ENCODE results near the gene GRAMD4.

The GRAMD4 gene, protein sequence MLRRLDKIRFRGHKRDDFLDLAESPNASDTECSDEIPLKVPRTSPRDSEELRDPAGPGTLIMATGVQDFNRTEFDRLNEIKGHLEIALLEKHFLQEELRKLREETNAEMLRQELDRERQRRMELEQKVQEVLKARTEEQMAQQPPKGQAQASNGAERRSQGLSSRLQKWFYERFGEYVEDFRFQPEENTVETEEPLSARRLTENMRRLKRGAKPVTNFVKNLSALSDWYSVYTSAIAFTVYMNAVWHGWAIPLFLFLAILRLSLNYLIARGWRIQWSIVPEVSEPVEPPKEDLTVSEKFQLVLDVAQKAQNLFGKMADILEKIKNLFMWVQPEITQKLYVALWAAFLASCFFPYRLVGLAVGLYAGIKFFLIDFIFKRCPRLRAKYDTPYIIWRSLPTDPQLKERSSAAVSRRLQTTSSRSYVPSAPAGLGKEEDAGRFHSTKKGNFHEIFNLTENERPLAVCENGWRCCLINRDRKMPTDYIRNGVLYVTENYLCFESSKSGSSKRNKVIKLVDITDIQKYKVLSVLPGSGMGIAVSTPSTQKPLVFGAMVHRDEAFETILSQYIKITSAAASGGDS

DNA sequence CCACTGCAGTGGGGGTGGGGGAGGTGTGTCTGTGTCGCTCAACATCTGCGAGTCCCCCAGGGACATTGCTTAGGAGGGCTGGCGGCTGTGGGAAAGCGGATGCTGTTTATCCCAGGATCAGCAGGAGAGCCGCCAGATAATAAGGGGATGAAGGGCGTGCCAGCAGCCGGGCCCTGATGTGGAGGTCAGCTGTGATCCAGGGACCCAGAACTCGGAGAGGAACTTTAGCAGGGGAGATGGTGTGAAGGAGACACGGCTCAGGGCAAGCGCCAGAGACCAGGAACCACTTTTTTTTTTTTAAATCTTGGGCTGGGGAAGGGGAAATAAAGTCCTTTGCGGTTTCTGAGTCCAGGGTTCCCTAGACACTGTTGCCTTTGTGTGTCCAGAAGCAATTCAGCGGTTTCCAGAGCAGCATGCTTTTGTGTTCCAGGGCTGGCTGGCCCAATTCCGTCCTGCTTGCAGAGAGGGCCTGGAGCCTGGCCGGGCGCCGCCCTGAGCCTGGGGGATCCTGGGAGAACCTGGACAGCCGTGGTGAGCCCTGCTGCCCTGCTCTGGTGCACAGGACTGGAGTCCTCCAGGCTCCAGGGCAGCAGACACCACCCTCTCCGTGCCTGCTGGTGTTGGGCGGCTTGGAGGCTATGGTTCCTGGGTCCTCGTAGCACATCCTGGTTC is at the start of gene GRAMD4:
Gene GRAMD4 (plus strand): TSS at position 557 of the 672 bp plus-strand sequence. CDS start 6,414 bp downstream, outside the sequence.
- peaks cover 8% of the 10 kb centered on the region for H3K4me1 Mint-ChIP-seq
- no peak within 1 kb of the TSS for H3K4me3 Mint-ChIP-seq
- no peak within 1 kb of the TSS for H3K27ac Mint-ChIP-seq
- H3K36me3 Mint-ChIP-seq (ENCODE audit: low read depth) = no peaks in the 10 kb centered on the region
- no peak for ATAC-seq
- no peaks in the 10 kb centered on the region for H3K9me3 Mint-ChIP-seq
- DNase-seq = no peak
- no peaks in the 10 kb centered on the region for H3K27me3 Mint-ChIP-seq

DNA sequence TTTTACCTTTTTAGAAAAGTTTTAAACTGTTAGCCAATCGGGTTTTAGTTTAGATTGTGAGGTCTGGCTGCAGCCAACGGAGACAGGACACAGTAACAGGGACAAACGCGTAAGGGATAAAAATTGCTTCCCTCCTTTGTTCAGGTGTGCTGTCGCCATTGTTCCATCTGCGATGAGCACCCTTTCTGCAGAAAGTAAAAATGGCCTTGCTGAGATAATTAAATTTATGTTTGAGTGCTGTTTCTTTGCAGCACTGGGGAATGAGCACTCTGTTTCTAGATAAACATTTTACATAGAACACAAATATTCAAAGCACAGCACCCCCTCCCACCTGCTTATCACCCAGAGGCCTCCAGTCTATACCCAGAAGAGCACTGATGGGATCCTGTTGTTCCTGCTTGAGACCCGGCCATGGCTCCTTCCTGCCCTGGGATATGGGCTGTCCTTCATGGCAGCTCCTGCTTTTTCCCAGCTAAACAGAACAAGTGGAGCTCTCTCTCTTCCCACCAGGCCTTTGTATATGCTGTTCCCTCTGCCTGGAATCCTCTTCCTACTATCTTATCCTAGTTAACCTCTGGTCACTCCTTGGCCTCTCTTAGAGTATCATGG is 48.4 kb upstream of the GRAMD4 start:
- Mint-ChIP-seq H3K4me3 (no peak overlapping the region), H3K36me3 (ENCODE audit: low read depth) (no peaks in the 10 kb centered on the region), H3K4me1 (peaks cover 12% of the 10 kb centered on the region), H3K9me3 (peaks cover 12% of the 10 kb centered on the region), H3K27ac (no peak overlapping the region), H3K27me3 (no peaks in the 10 kb centered on the region)
- no peak for ATAC-seq
- DNase-seq = no peak

DNA sequence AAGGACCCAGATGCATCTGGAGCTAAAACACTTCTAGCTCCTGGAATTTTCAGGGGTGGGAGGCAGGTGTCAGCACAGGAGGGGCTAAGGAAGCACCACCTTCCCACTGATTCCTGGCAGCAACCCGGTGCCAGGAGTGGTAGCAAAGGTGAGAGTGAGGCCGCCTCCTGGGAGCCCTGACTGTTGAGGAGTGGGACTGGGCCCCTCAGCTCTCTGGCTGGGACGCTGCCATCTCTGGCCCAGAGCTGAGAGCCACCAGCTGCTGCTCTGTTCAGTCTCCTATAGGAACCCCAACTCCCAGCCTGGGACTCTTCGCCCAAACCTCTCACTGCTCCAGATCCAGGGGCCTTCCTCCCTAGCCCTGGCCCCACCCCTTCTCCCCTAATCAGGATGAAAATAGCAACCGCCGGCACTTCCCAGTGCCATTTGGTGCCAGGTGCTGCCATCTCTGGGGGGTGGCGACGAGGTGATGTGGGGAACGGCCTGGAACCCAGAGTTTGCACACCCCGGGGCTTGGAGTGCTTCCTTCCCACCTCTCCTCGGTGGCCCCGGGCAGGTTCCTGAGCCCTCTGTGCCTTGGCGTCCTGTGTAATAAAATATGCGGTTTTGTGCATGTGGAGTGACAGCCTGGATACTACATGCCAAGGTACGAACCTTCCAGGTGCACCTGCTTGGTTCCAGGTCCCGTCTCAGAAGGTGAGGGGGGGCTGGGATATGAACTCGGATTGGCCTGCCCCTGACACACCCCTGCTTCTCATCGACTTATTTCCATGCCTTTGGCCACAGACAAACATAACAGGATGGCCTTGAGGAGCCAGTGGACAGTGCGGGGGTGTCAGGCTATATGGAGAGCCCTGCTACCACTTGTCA is 47.0 kb upstream of the GRAMD4 start:
- Mint-ChIP-seq H3K4me1 (peaks cover 16% of the 10 kb centered on the region), H3K27me3 (no peaks in the 10 kb centered on the region), H3K4me3 (no peak overlapping the region), H3K27ac (no peak overlapping the region), H3K36me3 (ENCODE audit: low read depth) (no peaks in the 10 kb centered on the region), H3K9me3 (peaks cover 12% of the 10 kb centered on the region)
- DNase-seq = no peak
- ATAC-seq = no peak

DNA sequence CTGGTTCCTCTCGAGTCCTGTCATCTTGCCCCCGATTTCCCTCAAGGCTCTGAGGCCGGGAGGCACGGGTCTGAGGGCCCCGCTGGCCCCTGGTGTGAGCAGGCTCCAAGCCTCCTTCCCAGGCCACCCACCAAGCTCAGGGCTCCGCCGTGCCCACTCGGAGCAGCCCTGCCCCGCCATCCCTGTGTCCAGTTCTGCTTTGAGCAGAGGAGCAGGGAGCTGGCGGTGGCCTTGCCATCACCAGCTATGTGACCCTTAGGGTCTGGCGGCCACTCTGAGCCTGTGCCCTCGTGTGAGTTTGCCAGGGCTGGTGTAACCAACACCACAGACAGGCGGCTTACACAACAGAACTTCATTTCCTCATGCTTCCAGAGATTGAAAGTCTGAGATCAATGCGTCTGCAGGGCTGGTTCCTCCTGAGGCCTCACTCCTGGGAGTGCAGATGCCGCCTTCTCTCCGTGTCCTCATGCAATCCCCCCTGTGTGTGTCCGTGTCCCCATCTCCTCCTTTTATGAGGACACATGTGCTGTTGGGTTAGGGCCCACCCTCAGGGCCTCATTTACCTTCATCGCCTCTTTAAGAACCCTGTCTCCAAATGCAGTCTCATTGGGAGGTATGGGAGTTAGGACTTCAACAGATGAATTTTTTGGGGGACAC is 46.3 kb upstream of the GRAMD4 start:
- Mint-ChIP-seq H3K4me1 (peaks cover 23% of the 10 kb centered on the region), H3K27me3 (no peaks in the 10 kb centered on the region), H3K9me3 (peaks cover 12% of the 10 kb centered on the region), H3K27ac (no peak overlapping the region), H3K36me3 (ENCODE audit: low read depth) (no peaks in the 10 kb centered on the region), H3K4me3 (no peak overlapping the region)
- DNase-seq = no peak
- ATAC-seq = no peak

DNA sequence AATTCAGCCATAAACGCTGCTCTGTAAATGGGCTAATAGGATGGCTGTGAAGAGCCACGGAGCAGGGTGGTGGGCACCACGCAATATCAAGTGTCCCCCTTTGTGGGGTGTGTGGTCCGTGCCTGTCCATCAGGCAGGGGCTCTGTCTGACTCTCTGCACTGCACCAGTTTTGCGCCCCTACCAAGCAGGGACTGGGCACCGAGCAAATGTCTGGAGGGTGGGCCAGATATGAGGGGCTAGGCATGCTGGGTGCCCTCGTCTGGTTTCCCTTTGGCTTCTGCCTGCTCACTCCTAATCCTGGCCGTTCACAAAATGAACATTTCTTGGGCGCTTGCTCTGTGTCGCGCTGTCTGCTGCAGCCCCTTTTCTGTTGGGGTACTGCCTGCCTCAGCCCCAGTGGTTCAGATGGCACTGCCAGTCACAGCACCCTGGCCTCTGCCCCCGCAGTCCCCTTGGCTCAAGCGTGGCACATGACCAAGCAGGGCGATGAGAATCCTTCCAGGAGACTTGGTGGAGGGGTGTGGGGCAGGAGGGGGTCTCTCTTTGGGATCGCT is 45.7 kb upstream of the GRAMD4 start:
- Mint-ChIP-seq H3K4me1 (peaks cover 29% of the 10 kb centered on the region), H3K4me3 (no peak overlapping the region), H3K9me3 (peaks cover 12% of the 10 kb centered on the region), H3K36me3 (ENCODE audit: low read depth) (no peaks in the 10 kb centered on the region), H3K27me3 (no peaks in the 10 kb centered on the region), H3K27ac (no peak overlapping the region)
- no peak for ATAC-seq
- DNase-seq = no peak

DNA sequence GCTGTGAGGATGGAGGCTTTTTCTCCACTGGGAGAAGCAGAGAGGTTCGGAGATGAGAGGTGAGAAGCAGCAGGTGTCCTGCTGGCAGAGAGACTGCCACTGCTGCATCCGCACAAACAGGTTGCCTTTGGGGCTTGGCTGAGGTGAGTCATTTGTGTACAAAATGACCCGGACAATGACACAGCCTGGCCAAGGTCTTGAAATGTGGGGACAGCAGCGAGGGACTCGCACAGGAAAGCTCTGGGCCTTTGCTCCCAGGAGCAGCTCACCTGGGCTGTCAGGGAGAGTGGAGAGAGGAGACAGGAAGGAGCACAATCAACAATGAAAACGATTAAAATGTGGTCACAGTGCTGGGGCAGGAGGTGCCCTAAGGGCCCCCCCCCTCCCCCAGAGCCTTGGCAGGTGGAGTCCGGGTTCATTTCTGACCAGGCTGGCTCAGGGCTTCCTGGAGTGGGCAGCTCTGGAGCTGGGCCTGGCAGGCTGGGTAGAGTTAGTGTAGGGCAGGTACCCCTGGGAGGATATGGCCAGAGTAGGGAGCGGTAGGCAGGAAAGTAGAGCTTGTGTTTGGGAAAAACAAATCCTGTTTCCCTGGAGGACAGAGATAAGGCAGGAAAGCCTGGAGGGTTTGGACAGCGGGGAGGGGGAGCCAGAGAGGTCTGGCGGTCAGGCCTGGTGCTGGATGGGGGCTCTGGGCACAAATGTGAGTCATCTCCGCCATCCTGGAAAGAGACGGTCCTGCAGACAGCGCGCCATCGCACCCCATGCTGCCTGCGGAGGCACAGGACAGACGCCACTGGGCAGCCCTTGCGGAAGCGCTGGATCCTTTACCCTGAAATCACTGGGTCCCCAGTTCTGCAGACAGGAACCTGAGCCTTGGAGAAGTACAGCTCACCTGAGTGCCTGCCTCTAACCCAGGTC is 44.9 kb upstream of the GRAMD4 start:
- Mint-ChIP-seq H3K4me3 (peak overlapping the region; percentile 70), H3K27ac (peak overlapping the region; percentile 74), H3K27me3 (no peaks in the 10 kb centered on the region), H3K4me1 (peaks cover 31% of the 10 kb centered on the region), H3K9me3 (peaks cover 12% of the 10 kb centered on the region), H3K36me3 (ENCODE audit: low read depth) (no peaks in the 10 kb centered on the region)
- no peak for ATAC-seq
- DNase-seq = no peak

DNA sequence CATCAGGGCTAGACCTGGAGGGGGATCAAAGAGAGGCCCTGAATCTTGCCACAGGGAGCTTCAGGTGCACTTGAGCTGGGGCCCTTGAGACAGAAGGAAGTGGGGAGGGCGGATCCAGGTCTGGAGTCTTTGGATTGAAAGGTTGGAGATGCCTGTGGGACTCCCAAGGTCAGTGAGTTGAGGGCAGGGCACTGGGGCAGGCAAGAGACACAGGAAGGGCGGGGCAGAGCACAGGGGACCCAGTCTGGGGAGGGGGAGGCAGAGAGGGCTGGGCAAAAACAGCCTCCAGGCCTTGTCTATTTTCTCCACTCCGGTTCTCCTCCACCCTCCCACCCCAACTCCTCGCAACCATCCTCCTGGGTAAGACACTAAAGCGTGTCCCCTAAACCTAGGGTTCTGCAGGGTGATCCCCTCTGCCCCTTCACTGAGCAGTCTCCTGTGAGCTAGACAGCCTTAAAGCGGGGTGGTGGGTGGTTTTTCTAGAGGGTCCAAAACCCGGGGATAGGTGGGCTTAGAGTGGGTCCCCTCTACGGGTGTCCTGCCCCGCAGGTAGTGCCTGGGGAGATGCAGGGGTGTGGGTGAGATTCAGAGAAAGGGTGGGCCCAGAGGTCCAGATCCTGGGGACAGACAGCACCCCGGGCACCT is 44.2 kb upstream of the GRAMD4 start:
- Mint-ChIP-seq H3K36me3 (ENCODE audit: low read depth) (no peaks in the 10 kb centered on the region), H3K4me1 (peaks cover 33% of the 10 kb centered on the region), H3K9me3 (peaks cover 12% of the 10 kb centered on the region), H3K27ac (peak overlapping the region; percentile 74), H3K4me3 (peak overlapping the region; percentile 70), H3K27me3 (no peaks in the 10 kb centered on the region)
- no peak for ATAC-seq
- DNase-seq = no peak

DNA sequence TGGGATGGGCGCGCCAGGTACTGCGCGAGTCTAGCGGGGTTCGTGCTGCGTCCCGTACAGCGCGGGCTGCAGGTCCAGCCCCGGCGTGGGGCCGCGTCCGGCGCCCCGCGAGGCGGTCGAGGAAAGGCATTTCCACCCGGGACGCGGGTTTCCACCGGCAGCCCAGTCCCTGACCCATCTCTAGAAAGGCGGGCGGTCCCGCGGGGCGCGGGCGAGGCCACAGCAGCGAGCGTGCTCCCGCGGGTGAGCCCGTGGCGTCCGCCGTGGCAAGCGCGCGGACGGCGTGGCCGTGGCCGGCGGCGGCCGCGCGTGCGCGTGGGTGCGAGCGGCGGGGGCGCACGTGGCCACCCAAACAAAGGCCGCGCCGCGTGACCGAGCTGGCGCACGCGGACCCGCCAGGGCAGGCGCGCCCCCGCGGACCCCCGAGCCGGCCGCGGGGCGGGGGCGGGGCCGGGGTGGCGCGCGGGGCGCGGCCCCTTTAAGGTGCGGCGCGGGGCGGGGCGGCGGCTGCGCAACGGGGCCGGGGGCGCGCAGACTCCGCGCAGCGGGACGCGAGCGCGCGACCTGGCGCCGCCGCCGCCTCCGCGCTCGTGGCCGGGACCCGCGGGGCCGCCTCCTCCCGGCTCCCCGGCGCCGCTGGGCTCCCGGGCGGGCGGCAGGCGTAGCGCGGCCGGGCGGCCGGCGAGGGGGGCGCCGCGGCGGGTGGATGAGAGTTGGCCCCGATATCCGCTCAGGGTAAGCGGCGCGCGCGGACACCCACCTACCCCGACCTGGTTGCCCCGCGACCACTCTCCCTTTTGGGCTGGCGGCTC is 43.4 kb upstream of the GRAMD4 start:
- Mint-ChIP-seq H3K9me3 (peaks cover 5% of the 10 kb centered on the region), H3K27ac (peak overlapping the region; percentile 74), H3K4me1 (peaks cover 38% of the 10 kb centered on the region), H3K36me3 (ENCODE audit: low read depth) (no peaks in the 10 kb centered on the region), H3K27me3 (no peaks in the 10 kb centered on the region), H3K4me3 (peak overlapping the region; percentile 70)
- peak; percentile 67 for ATAC-seq
- peak; percentile 68 for DNase-seq

DNA sequence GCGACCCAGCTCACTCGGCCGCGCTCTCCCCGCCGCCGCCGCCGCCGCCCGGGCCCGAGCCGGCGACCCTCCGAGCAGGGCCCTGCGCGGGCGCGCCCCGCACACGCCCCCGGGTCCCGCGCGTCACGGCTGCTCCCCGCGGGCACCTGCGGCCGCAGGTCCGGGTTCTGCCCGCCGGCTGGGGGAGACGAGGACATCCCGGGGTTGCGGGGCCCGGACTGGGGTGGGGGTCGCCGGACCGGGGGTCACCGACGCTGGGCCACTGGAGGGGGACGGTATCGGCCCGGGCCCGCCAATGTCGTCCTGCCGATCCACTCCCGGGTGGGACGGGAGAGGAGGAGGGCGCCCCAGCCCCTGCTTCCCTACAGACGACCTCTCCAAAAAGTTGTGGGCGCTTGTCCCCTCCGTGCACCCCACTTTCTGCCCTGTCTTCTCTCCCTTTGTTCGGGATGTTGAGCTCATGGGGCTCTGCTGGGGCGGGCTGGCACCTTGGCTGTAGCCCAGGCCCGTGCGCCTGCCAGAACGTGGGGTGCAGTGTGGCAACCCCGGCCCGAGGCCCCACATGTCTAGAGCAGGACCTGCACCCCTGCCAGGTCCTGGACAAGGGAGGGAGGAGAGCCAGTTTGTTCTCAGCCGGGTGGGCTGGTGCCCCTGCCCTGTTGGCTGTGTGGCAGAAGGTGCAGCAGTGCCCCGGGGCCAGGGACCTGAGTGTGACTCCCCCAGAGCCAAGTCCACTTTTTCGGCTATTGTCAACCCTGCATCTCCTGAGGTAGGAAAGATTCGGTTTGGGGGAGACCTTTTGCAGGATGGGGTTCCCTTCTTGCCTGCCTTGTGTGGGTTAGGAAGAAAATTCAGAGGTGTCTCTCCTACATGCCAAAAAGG is 42.6 kb upstream of the GRAMD4 start:
- Mint-ChIP-seq H3K36me3 (ENCODE audit: low read depth) (no peaks in the 10 kb centered on the region), H3K4me3 (peak overlapping the region; percentile 85), H3K27ac (peak overlapping the region; percentile 77), H3K4me1 (peaks cover 41% of the 10 kb centered on the region), H3K9me3 (no peaks in the 10 kb centered on the region), H3K27me3 (no peaks in the 10 kb centered on the region)
- DNase-seq = no peak
- ATAC-seq = peak; percentile 18

DNA sequence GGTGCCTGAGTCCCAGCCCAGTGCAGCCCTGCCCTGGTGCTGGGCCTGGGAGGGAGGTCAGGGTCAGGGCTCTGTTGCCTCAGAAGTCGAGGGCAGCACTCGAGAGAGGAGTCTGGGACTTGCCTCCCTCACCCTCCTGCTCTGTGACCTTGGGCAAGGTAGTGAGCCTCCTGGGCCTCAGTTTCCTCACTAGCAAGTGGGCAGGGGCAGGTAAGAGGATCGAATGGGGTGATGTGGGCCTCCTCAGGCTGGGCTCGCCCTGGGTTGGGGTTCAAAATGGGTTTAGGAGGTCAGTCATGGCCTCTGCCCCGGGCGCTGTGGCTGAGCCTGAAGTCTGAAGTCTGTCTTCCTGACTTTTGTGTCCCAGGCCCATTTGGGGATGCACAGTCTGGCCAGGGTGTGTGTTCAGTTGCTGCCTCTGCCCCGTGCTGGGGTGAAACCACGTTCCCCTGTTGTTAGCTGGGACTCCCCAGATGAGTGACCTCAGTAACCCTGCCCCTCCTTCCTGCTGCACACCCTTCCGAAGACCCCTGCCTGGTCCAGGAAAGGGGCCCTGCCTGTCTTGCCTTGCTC is 41.8 kb upstream of the GRAMD4 start:
- peaks cover 41% of the 10 kb centered on the region for H3K4me1 Mint-ChIP-seq
- H3K4me3 Mint-ChIP-seq = peak overlapping the region; percentile 85
- no peaks in the 10 kb centered on the region for H3K36me3 Mint-ChIP-seq (ENCODE audit: low read depth)
- peak overlapping the region; percentile 71 for H3K27ac Mint-ChIP-seq
- DNase-seq (no peak), ATAC-seq (no peak)
- no peaks in the 10 kb centered on the region for H3K9me3 Mint-ChIP-seq
- H3K27me3 Mint-ChIP-seq = no peaks in the 10 kb centered on the region

All from activated naive CD8-positive, alpha-beta T cell treated with anti-CD3 and anti-CD28 coated beads, Interleukin-2, amount 50 U/mL, for 24 hours (primary cell).